IMR-90 (cell line): ENCODE data around the gene KNCN. TPM values are rescaled to one million over a fixed set of nuclear protein-coding genes. Genes with fewer than 3 reads are reported as not detected.

Experiments
- ATAC-seq: fragments of 200-7000 bp; cut with Tn5 transposase; 2 replicates; pipeline ENCODE4 v1.9.1; 2020; ENCODE audit warnings: low read depth, mild to moderate bottlenecking, moderate library complexity
- BruUV-seq: library from RNA; stranded (reverse); fragments of 400-500 nt; replicated peaks from 2 replicates; lab custom pipeline; 2021; lab: Mats Ljungman, UMichigan
- CTCF ChIA-PET: fragments of 300-600 bp; formaldehyde crosslinking; extraction: SDS; loops from one replicate; lab custom pipeline; 2021; ENCODE audit warnings: antibody characterized with exemption; lab: Yijun Ruan, JAX
- POLR2A ChIA-PET: fragments of 300-600 bp; sonication (Branson Sonifier 250); formaldehyde crosslinking; loops from one replicate; lab custom pipeline; 2022; ENCODE audit warnings: antibody characterized with exemption; ENCODE audit not compliant: unreplicated experiment; lab: Charles Lee
- DNase-seq: peaks from one replicate; pipeline ENCODE4 v3.0.0; 2013
- H2AFZ ChIP-seq: replicated peaks from 2 replicates; pipeline ENCODE3; 2013; ENCODE audit warnings: low read length, mild to moderate bottlenecking; ENCODE audit not compliant: poor library complexity
- H2AK5ac ChIP-seq: 2 replicates; pipeline ENCODE4 v1.6.1; 2013; ENCODE audit warnings: low read depth, low read length, inconsistent platforms
- H2AK9ac ChIP-seq: replicated peaks from 2 replicates; pipeline ENCODE3; 2013; ENCODE audit warnings: mild to moderate bottlenecking, low read depth, low read length, moderate library complexity; ENCODE audit not compliant: poor library complexity
- H2BK120ac ChIP-seq: 2 replicates; pipeline ENCODE4 v1.6.1; 2013; ENCODE audit warnings: low read depth, low read length, inconsistent platforms
- H2BK15ac ChIP-seq: 3 replicates; pipeline ENCODE4 v1.6.1; 2013; ENCODE audit warnings: low read depth, low read length, inconsistent platforms
- H2BK20ac ChIP-seq: 2 replicates; pipeline ENCODE4 v1.6.1; 2013; ENCODE audit warnings: low read depth, mild to moderate bottlenecking, inconsistent platforms, low read length, moderate library complexity
- H2BK5ac ChIP-seq: 2 replicates; pipeline ENCODE4 v1.6.1; 2013; ENCODE audit warnings: mild to moderate bottlenecking, low read depth, low read length, inconsistent platforms; ENCODE audit not compliant: poor library complexity, severe bottlenecking
- H3K14ac ChIP-seq: replicated peaks from 2 replicates; pipeline ENCODE4 v1.6.1; 2013; ENCODE audit warnings: low read depth, low read length, inconsistent platforms
- H3K18ac ChIP-seq: 2 replicates; pipeline ENCODE4 v1.6.1; 2013; ENCODE audit warnings: low read depth, low read length, control low read depth
- H3K23ac ChIP-seq: 2 replicates; pipeline ENCODE4 v1.6.1; 2013; ENCODE audit warnings: low read depth, low read length, inconsistent platforms
- H3K27ac ChIP-seq: 2 replicates; pipeline ENCODE4 v1.5.1; 2013; ENCODE audit warnings: mild to moderate bottlenecking, control low read depth, low read length; ENCODE audit not compliant: insufficient read depth
- H3K27me3 ChIP-seq: 2 replicates; pipeline ENCODE4 v1.6.1; 2013; ENCODE audit warnings: low read length; ENCODE audit not compliant: control insufficient read depth, insufficient read depth
- H3K36me3 ChIP-seq: 2 replicates; pipeline ENCODE4 v1.6.1; 2013; ENCODE audit warnings: low read length, mixed read lengths; ENCODE audit not compliant: control insufficient read depth, insufficient read depth
- H3K4ac ChIP-seq: 2 replicates; pipeline ENCODE4 v1.6.1; 2013; ENCODE audit warnings: low read depth, low read length, inconsistent platforms
- H3K4me1 ChIP-seq: 2 replicates; pipeline ENCODE4 v1.6.1; 2013; ENCODE audit warnings: low read length, mixed read lengths; ENCODE audit not compliant: control insufficient read depth, insufficient read depth
- H3K4me2 ChIP-seq: 2 replicates; pipeline ENCODE4 v1.6.1; 2013; ENCODE audit warnings: low read depth, mild to moderate bottlenecking, control low read depth, low read length, moderate library complexity
- H3K4me3 ChIP-seq: 2 replicates; pipeline ENCODE4 v1.5.1; 2013; ENCODE audit warnings: low read depth, mild to moderate bottlenecking, control low read depth, low read length, moderate library complexity; ENCODE audit not compliant: insufficient read depth
- H3K56ac ChIP-seq: 2 replicates; pipeline ENCODE4 v1.6.1; 2013; ENCODE audit warnings: low read length, inconsistent platforms; ENCODE audit not compliant: insufficient read depth; ENCODE audit errors: extremely low read depth
- H3K79me1 ChIP-seq, 2 experiments: 2 replicates each; pipeline ENCODE4 v1.6.1; 2013; ENCODE audit warnings: low read length in 2 of 2, inconsistent platforms in 1 of 2, low read depth in 1 of 2
- H3K9ac ChIP-seq: 2 replicates; pipeline ENCODE4 v1.6.1; 2013; ENCODE audit warnings: low read depth, low read length, control low read depth
- H3K9me1 ChIP-seq: 2 replicates; pipeline ENCODE4 v1.6.1; 2013; ENCODE audit warnings: low read length, inconsistent platforms; ENCODE audit not compliant: insufficient read depth
- H3K9me3 ChIP-seq: 2 replicates; pipeline ENCODE4 v1.6.1; 2013; ENCODE audit warnings: low read length; ENCODE audit not compliant: control insufficient read depth, insufficient read depth
- H4K20me1 ChIP-seq: 2 replicates; pipeline ENCODE4 v1.6.1; 2013; ENCODE audit warnings: low read length, inconsistent platforms; ENCODE audit not compliant: insufficient read depth
- H4K5ac ChIP-seq: 2 replicates; pipeline ENCODE4 v1.6.1; 2013; ENCODE audit warnings: mild to moderate bottlenecking, low read depth, low read length, control low read depth
- H4K8ac ChIP-seq, 2 experiments: 2 replicates each; pipeline ENCODE4 v1.6.1; 2013; ENCODE audit warnings: low read depth in 2 of 2, low read length in 2 of 2, control low read depth in 1 of 2, inconsistent platforms in 1 of 2
- H4K91ac ChIP-seq: 2 replicates; pipeline ENCODE4 v1.6.1; 2013; ENCODE audit warnings: low read depth, low read length, inconsistent platforms; ENCODE audit not compliant: insufficient read depth
- BHLHE40 ChIP-seq: fragments of 150-350 bp; IDR thresholded peaks from 2 replicates; pipeline ENCODE4 v1.6.1; 2016; ENCODE audit warnings: mild to moderate bottlenecking, low read depth, low read length
- CEBPB ChIP-seq: IDR thresholded peaks from 2 replicates; pipeline ENCODE4 v1.6.1; 2012; ENCODE audit warnings: low read depth, low read length, improper control_type of control experiment
- CHD1 ChIP-seq: IDR thresholded peaks from 2 replicates; pipeline ENCODE4 v1.6.1; 2012; ENCODE audit warnings: low read depth, low read length, improper control_type of control experiment
- CTCF ChIP-seq: conservative IDR thresholded peaks from 2 replicates; pipeline ENCODE4 v1.5.1; 2012; ENCODE audit warnings: mild to moderate bottlenecking, low read depth, low read length, improper control_type of control experiment
- FOS ChIP-seq: fragments of 150-350 bp; IDR thresholded peaks from 2 replicates; pipeline ENCODE4 v1.6.1; 2016; ENCODE audit warnings: low read depth, low read length
- MAZ ChIP-seq: IDR thresholded peaks from 2 replicates; pipeline ENCODE4 v1.6.1; 2012; ENCODE audit warnings: low read depth, mild to moderate bottlenecking, low read length, improper control_type of control experiment, moderate library complexity, borderline replicate concordance
- MXI1 ChIP-seq: IDR thresholded peaks from 2 replicates; pipeline ENCODE4 v1.6.1; 2012; ENCODE audit warnings: low read depth, mild to moderate bottlenecking, low read length, moderate library complexity, borderline replicate concordance
- NFE2L2 ChIP-seq: fragments of 150-350 bp; IDR thresholded peaks from 2 replicates; pipeline ENCODE4 v1.6.1; 2016; ENCODE audit warnings: low read depth, mild to moderate bottlenecking, low read length
- RAD21 ChIP-seq: IDR thresholded peaks from 2 replicates; pipeline ENCODE4 v1.6.1; 2012; ENCODE audit warnings: low read length, improper control_type of control experiment
- RFX5 ChIP-seq: IDR thresholded peaks from 2 replicates; pipeline ENCODE4 v1.8.0; 2012; ENCODE audit warnings: low read depth, mild to moderate bottlenecking, low read length, moderate library complexity
- SMC3 ChIP-seq: fragments of 150-350 bp; IDR thresholded peaks from 2 replicates; pipeline ENCODE4 v1.6.1; 2016; ENCODE audit warnings: low read depth, mild to moderate bottlenecking, antibody characterized with exemption, low read length, moderate library complexity
- USF2 ChIP-seq: fragments of 150-350 bp; IDR thresholded peaks from 2 replicates; pipeline ENCODE4 v1.6.1; 2017; ENCODE audit warnings: mild to moderate bottlenecking, antibody characterized with exemption, low read length, low read depth
- WGBS, 2 experiments: methylation state at CpG; one replicate each; pipeline versions ENCODE4 v1.1.5 to v1.1.7; 2013; ENCODE audit warnings: missing lambda C conversion rate in 2 of 2; ENCODE audit not compliant: insufficient read length in 1 of 2; ENCODE audit errors: extremely low coverage in 2 of 2; 5-methylcytosine and 5-hydroxymethylcytosine counted together
- dilution Hi-C: fragments of 300-500 bp; cut with HindIII; formaldehyde crosslinking; loops from one replicate; pipeline ENCODE4 v1.14.3; 2018; ENCODE audit warnings: low sequenced_read_pairs; ENCODE audit not compliant: unreplicated experiment
- in situ Hi-C: fragments of 300-500 bp; cut with MboI; formaldehyde crosslinking; loops from 3 replicates; pipeline ENCODE4 v1.14.3; 2019; ENCODE audit warnings: low sequenced_read_pairs, inconsistent platforms, mixed read lengths
- intact Hi-C: fragments of 100-400 bp; cut with micrococcal nuclease; formaldehyde crosslinking; loops from 2 replicates; pipeline ENCODE4 v1.10.0; 2022
- polyA plus RNA-seq, 3 experiments: library from polyadenylated mRNA; depleted of rRNA; stranded (reverse); fragments of >200 nt; gene quantifications; 2 replicates each; pipeline ENCODE4 v1.2.3, GENCODE V29; 2012; ENCODE audit warnings: low replicate concordance in 1 of 3
- total RNA-seq: library from RNA; depleted of rRNA; stranded (reverse); fragments of >200 nt; gene quantifications from 2 replicates; pipeline ENCODE4 v1.2.3, GENCODE V29; 2012
- TF ChIP-seq, protein P1 (sequence below): fragments of 150-350 bp; IDR thresholded peaks from 2 replicates; pipeline ENCODE4 v1.6.1; 2016; ENCODE audit warnings: low read depth, mild to moderate bottlenecking, low read length, moderate library complexity, borderline replicate concordance

KNCN gene
- total and polyA plus RNA-seq, 2 of the 4 experiments (the other 2 are of a cell fraction), result not detected

- no peak overlapping the region for H3K18ac ChIP-seq
- in situ Hi-C loops, result loop anchor here (5.0 kb wide), 3 partner anchors 49 to 119 kb away; no protein-coding TSS in a partner anchor
- H3K14ac ChIP-seq, result no peak overlapping the region
- BruUV-seq, result no TSS peak
- H2BK5ac ChIP-seq, result no peak overlapping the region
- no peaks in the 10 kb centered on the region for H3K79me1 ChIP-seq
- no peak for TF ChIP-seq NFE2L2
- no peak for TF ChIP-seq RAD21
- no peak for TF ChIP-seq USF2
- no peak for TF ChIP-seq SMC3
- no peak for TF ChIP-seq MXI1
- no peak for TF ChIP-seq MAZ
- TF ChIP-seq RFX5, result no peak
- TF ChIP-seq CEBPB, result no peak
- TF ChIP-seq FOS, result no peak
- TF ChIP-seq CTCF, result no peak
- no peak for TF ChIP-seq CHD1
- no peak for TF ChIP-seq BHLHE40
- TF ChIP-seq, protein P1, sequence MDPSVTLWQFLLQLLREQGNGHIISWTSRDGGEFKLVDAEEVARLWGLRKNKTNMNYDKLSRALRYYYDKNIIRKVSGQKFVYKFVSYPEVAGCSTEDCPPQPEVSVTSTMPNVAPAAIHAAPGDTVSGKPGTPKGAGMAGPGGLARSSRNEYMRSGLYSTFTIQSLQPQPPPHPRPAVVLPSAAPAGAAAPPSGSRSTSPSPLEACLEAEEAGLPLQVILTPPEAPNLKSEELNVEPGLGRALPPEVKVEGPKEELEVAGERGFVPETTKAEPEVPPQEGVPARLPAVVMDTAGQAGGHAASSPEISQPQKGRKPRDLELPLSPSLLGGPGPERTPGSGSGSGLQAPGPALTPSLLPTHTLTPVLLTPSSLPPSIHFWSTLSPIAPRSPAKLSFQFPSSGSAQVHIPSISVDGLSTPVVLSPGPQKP, result no peak
- H3K4me2 ChIP-seq, result no peak overlapping the region
- H4K20me1 ChIP-seq, result no peaks in the 10 kb centered on the region
- dilution Hi-C loops, result no loop called here
- POLR2A ChIA-PET, result no interaction called here
- H2AFZ ChIP-seq, result no peak overlapping the region
- H3K9me1 ChIP-seq, result peaks cover 3% of the 10 kb centered on the region
- H3K27ac ChIP-seq, result no peak overlapping the region
- no peaks in the 10 kb centered on the region for H3K9me3 ChIP-seq
- H2BK15ac ChIP-seq, result no peak overlapping the region
- no peak overlapping the region for H2AK5ac ChIP-seq
- no peak overlapping the region for H2AK9ac ChIP-seq
- H2BK20ac ChIP-seq, result no peak overlapping the region
- no peaks in the 10 kb centered on the region for H3K36me3 ChIP-seq
- H3K56ac ChIP-seq, result no peak overlapping the region
- WGBS, 2 experiments, result 50% methylated on average over 6 of the region's 17 CpGs; no CpG with 5 or more reads in 1 of the 2 experiments
- no peak for ATAC-seq
- H3K9ac ChIP-seq, result no peak overlapping the region
- no peak overlapping the region for H3K23ac ChIP-seq
- H3K4me3 ChIP-seq, result no peak overlapping the region
- H2BK120ac ChIP-seq, result no peak overlapping the region
- no peak overlapping the region for H3K4ac ChIP-seq
- peaks cover 7% of the 10 kb centered on the region; the same call in 1 of the 2 replicates for H3K4me1 ChIP-seq
- H3K27me3 ChIP-seq, result peaks cover 45% of the 10 kb centered on the region
- intact Hi-C loops, result no loop called here
- CTCF ChIA-PET, result interaction anchor here (0.6 to 2.2 kb wide), 2 partner anchors 48 to 80 kb away, joined by 4 to 12 read pairs; no protein-coding TSS in a partner anchor
- H4K5ac ChIP-seq, result no peak overlapping the region
- no peak overlapping the region for H4K8ac ChIP-seq
- no peak overlapping the region for H4K91ac ChIP-seq
- DNase-seq, result no peak
Measured at GRCh38 chr1:46526013-46526690, 25.3 kb downstream of the KNCN start.
